DOHH2 (cell line): ENCODE data around the gene ANAPC2.
A peak's percentile ranks its signal among the peaks of the same experiment; 100 is the strongest.

ENCODE experiments used
- H3F3A ChIP-seq: fragments of 200-600 bp; sonication (generic), shearing (Covaris generic); 2 replicates; pipeline ENCODE4 v1.6.0; 2016; ENCODE audit warnings: antibody characterized with exemption, mild to moderate bottlenecking; ENCODE audit not compliant: control insufficient read depth, insufficient read depth
- H3K27ac ChIP-seq: fragments of 200-600 bp; sonication (generic); 2 replicates; pipeline ENCODE4 v1.5.1; 2014; ENCODE audit warnings: low read depth, mild to moderate bottlenecking, low read length, moderate library complexity
- H3K27me3 ChIP-seq: fragments of 200-600 bp; sonication (generic); 2 replicates; pipeline ENCODE4 v1.6.1; 2014; ENCODE audit warnings: mild to moderate bottlenecking, low read length, mixed read lengths; ENCODE audit not compliant: control insufficient read depth
- H3K36me3 ChIP-seq: fragments of 200-600 bp; sonication (generic); 2 replicates; pipeline ENCODE4 v1.6.1; 2014; ENCODE audit warnings: mild to moderate bottlenecking, low read length, moderate library complexity, mixed read lengths; ENCODE audit not compliant: control insufficient read depth
- H3K4me1 ChIP-seq: fragments of 200-600 bp; sonication (generic); 2 replicates; pipeline ENCODE4 v1.6.1; 2014; ENCODE audit warnings: mild to moderate bottlenecking, low read length, mixed read lengths; ENCODE audit not compliant: control insufficient read depth
- H3K4me2 ChIP-seq: fragments of 200-600 bp; sonication (generic); 2 replicates; pipeline ENCODE4 v1.6.0; 2014; ENCODE audit warnings: mild to moderate bottlenecking, low read length, moderate library complexity
- H3K4me3 ChIP-seq: fragments of 200-600 bp; sonication (generic); 2 replicates; pipeline ENCODE4 v1.5.1; 2014; ENCODE audit warnings: mild to moderate bottlenecking, low read length, mixed read lengths
- H3K79me2 ChIP-seq: fragments of 200-600 bp; sonication (generic); 2 replicates; pipeline ENCODE4 v1.6.1; 2014; ENCODE audit warnings: mild to moderate bottlenecking, low read length, mixed read lengths; ENCODE audit not compliant: control insufficient read depth
- H3K9me2 ChIP-seq: fragments of 200-600 bp; sonication (generic); replicated peaks from 2 replicates; pipeline ENCODE4 v1.6.1; 2014; ENCODE audit warnings: mild to moderate bottlenecking, low read length, mixed read lengths; ENCODE audit not compliant: control insufficient read depth
- H3K9me3 ChIP-seq: fragments of 200-600 bp; sonication (generic); 2 replicates; pipeline ENCODE4 v1.6.1; 2014; ENCODE audit warnings: antibody characterized with exemption, low read length, mixed read lengths; ENCODE audit not compliant: control insufficient read depth, insufficient read depth
- H4K20me1 ChIP-seq: fragments of 200-600 bp; sonication (generic); 2 replicates; pipeline ENCODE4 v1.6.0; 2014; ENCODE audit warnings: low read depth, mild to moderate bottlenecking, antibody characterized with exemption, low read length, moderate library complexity; ENCODE audit not compliant: control insufficient read depth, insufficient read depth
- EZH2phosphoT487 ChIP-seq: fragments of 200-600 bp; sonication (generic); IDR thresholded peaks from 2 replicates; pipeline ENCODE4 v1.6.1; 2017; ENCODE audit warnings: borderline replicate concordance, mild to moderate bottlenecking, antibody characterized with exemption, low read length, moderate library complexity, mixed read lengths
- TF ChIP-seq, protein P1 (sequence below): fragments of 200-600 bp; sonication (generic); IDR thresholded peaks from one replicate; pipeline ENCODE4 v1.5.1; 2014; ENCODE audit warnings: antibody characterized with exemption, mild to moderate bottlenecking, low read depth, low read length; ENCODE audit not compliant: poor library complexity, severe bottlenecking

The ANAPC2 gene

DNA sequence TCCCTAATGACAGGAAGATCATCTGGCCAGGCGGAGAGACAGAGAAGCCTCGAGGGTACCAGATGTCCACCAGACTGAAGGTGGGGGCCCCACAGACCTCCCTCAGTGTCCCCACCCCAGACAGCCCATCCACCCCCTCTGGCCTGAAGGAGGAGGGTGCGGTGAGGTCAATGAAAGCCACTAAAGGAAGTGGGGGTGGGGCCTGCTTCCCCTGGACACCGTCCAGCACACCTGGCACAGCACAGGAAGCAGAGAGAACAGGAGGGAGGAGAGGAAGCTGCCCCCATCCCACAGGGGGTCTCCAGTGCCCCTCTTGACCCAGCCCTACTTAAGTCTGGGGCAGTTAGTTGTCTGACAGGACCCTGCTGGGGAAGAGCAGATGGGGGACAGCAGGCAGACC lies 29.7 kb downstream of the ANAPC2 start:
- Histone ChIP-seq H3K4me3 (peak overlapping the region; percentile 24; the same call in 1 of the 2 replicates), H3K36me3 (no peaks in the 10 kb centered on the region), H3K27ac (no peak overlapping the region), H3K9me2 (no peaks in the 10 kb centered on the region), H3K4me2 (peak overlapping the region; percentile 51), H3K4me1 (peaks cover 37% of the 10 kb centered on the region), H3K79me2 (no peaks in the 10 kb centered on the region), H3K9me3 (no peaks in the 10 kb centered on the region), H3F3A (no peaks in the 10 kb centered on the region), H3K27me3 (peaks cover 24% of the 10 kb centered on the region), H4K20me1 (no peaks in the 10 kb centered on the region; the same call in 1 of the 2 replicates)
- no peak for TF ChIP-seq EZH2phosphoT487
- TF ChIP-seq, protein P1, sequence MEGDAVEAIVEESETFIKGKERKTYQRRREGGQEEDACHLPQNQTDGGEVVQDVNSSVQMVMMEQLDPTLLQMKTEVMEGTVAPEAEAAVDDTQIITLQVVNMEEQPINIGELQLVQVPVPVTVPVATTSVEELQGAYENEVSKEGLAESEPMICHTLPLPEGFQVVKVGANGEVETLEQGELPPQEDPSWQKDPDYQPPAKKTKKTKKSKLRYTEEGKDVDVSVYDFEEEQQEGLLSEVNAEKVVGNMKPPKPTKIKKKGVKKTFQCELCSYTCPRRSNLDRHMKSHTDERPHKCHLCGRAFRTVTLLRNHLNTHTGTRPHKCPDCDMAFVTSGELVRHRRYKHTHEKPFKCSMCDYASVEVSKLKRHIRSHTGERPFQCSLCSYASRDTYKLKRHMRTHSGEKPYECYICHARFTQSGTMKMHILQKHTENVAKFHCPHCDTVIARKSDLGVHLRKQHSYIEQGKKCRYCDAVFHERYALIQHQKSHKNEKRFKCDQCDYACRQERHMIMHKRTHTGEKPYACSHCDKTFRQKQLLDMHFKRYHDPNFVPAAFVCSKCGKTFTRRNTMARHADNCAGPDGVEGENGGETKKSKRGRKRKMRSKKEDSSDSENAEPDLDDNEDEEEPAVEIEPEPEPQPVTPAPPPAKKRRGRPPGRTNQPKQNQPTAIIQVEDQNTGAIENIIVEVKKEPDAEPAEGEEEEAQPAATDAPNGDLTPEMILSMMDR, result no peak

DNA sequence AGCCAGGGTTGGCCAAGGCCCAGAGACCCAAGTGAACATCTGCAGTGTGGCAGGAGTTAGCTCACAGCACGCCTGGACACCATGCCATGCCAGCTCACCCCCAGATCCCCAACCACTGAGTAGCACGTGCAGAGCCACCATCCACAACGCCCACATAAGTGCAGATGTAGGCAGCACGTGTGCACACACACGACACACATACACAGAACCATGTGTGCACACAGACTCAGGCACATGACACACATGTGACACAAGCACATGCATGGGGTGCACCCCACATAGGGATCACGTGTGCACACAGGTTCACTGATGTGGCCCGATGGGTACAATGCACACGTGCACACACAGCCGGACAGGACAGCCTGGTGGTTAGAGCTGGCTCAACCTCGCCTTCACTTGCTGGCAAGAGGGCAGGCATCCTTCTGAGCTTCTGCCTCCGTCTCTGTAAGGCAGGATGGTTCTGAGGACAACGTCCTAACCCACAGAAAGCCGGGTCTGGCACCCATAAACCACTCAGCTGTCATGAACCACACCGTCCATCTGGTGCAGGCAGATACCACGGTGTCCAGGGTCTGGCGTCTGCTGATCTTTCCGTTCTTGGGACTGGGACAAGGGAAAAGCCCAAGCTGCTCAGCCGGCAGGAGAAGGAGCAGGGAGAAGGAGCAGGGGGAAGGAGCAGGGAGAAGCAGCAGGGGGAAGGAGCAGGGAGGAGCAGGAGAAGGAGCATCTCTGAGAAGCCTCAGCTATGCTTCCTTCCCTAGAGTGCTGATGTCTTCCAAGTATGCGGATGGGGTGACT lies 30.5 kb downstream of the ANAPC2 start:
- no peaks in the 10 kb centered on the region for H3K9me2 ChIP-seq
- H3K27ac ChIP-seq, result no peak overlapping the region
- H3K79me2 ChIP-seq, result no peaks in the 10 kb centered on the region
- H3K36me3 ChIP-seq, result no peaks in the 10 kb centered on the region
- 0 out of 2 replicates have a peak, but pooled peaks cover 4% of the 10 kb centered on the region for H3K9me3 ChIP-seq
- H3K4me1 ChIP-seq, result peaks cover 37% of the 10 kb centered on the region
- peaks cover 24% of the 10 kb centered on the region for H3K27me3 ChIP-seq
- peak overlapping the region; percentile 51 for H3K4me2 ChIP-seq
- H4K20me1 ChIP-seq, result no peaks in the 10 kb centered on the region; the same call in 1 of the 2 replicates
- no peak overlapping the region; the same call in 1 of the 2 replicates for H3K4me3 ChIP-seq
- TF ChIP-seq, protein P1, result no peak
- no peak for TF ChIP-seq EZH2phosphoT487
- H3F3A ChIP-seq, result no peaks in the 10 kb centered on the region

DNA sequence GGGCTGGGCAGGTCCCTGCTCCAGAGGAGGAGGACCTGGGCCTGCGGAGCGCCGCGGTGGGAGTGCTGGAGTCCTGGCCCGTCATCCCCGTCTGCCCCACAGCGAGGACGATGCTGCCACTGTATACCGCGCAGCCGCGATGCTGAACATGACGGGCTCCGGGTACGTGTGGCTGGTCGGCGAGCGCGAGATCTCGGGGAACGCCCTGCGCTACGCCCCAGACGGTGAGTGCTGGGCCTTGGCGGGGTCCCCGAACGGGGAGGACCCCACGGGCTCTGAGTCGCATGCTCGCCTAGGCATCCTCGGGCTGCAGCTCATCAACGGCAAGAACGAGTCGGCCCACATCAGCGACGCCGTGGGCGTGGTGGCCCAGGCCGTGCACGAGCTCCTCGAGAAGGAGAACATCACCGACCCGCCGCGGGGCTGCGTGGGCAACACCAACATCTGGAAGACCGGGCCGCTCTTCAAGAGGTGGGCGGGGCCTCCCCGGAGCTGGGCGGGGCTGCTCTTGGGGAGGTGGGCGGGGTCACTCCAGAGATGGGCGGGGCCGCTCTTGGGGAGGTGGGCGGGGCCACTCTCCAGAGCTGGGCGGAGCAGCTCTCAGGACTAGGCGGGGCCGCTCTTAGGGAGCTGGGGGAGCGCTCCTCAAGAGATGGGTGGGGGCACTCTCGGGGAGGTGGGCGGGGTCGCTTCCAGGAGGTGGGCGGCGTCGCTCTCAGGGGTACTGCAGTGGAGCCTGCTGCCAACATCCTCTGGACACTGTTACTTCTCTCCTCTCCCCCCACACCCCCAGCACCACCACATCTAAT lies 31.6 kb downstream of the ANAPC2 start:
- peak overlapping the region; percentile 5 for H3K4me3 ChIP-seq
- no peaks in the 10 kb centered on the region for H3F3A ChIP-seq
- H3K79me2 ChIP-seq, result no peaks in the 10 kb centered on the region
- TF ChIP-seq, protein P1, result no peak
- TF ChIP-seq EZH2phosphoT487, result no peak
- peak overlapping the region; percentile 35 for H3K4me2 ChIP-seq
- 0 out of 2 replicates have a peak, but pooled peaks cover 5% of the 10 kb centered on the region for H3K9me3 ChIP-seq
- no peak overlapping the region for H3K27ac ChIP-seq
- H4K20me1 ChIP-seq, result no peaks in the 10 kb centered on the region; the same call in 1 of the 2 replicates
- peaks cover 19% of the 10 kb centered on the region for H3K27me3 ChIP-seq
- no peaks in the 10 kb centered on the region for H3K9me2 ChIP-seq
- peaks cover 37% of the 10 kb centered on the region for H3K4me1 ChIP-seq
- H3K36me3 ChIP-seq, result no peaks in the 10 kb centered on the region
